GF-D8 (cell line): ENCODE data around the gene GREM1.

Experiments used
- DNase-seq: peaks from one replicate; lab custom pipeline; 2025; lab: John Stamatoyannopoulos, UW

Gene GREM1

GRCh38 chr15:32717426-32718226 is at the start of gene GREM1:
Gene GREM1, plus strand, starts transcription at chr15:32718004. Its CDS starts 12,687 bp downstream, at chr15:32730691.
- DNase-seq = no peak

GRCh38 chr15:32668942-32669341 is 48.9 kb upstream of the GREM1 start:
- DNase-seq = no peak

DNA sequence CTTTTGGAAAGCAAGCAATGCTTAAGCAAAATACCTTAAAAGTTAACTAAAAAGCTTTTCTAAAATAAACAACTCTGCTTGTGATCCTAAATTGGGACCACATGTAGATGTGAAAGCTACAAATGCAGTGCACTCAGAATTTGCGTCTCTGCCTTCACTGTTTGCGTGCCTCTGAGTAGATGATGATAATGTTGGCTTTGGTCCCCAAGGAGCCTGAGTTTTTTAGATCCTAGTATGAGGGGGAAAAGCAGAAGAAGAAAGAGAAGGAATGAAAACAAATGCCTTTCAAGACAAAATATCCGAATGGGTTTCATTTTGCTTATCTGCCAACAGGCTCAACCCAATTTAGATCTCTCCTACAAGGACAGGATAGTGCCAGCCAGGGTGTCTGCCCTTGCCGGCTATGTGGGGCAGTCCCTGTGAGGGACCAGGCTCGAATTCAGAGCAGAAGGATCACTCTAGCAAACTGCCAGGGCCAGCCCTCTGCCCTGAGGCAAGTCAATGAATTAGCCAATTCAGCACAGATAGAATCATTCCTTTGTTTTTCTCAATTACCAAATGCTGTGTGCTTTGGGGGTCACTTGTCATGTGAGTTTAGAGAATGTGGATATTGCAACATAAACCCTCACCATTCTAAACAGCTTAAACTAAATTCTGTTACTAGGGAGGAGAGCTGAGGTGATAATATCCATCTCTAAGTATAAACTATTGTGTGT is 47.8 kb upstream of the GREM1 start:
- DNase-seq = no peak

DNA sequence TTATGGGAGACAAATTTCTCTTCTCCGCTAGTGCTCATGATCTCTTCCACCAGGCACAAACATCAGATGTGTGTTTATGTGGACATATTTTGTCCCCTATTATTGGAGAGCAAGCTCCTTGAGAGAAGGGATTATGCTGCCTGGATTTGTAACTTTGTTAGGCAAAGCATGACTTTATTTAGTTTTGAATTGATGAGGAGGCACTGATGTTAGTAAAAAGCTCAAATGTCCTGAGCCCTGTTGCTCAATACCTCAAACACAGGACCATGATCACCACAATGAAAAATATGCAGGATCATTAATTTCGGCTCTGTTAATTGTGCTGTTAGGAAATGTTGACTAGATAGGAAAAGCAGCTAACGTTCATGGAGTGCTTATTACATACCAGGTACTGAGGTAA is 47.2 kb upstream of the GREM1 start:
- DNase-seq = no peak

DNA sequence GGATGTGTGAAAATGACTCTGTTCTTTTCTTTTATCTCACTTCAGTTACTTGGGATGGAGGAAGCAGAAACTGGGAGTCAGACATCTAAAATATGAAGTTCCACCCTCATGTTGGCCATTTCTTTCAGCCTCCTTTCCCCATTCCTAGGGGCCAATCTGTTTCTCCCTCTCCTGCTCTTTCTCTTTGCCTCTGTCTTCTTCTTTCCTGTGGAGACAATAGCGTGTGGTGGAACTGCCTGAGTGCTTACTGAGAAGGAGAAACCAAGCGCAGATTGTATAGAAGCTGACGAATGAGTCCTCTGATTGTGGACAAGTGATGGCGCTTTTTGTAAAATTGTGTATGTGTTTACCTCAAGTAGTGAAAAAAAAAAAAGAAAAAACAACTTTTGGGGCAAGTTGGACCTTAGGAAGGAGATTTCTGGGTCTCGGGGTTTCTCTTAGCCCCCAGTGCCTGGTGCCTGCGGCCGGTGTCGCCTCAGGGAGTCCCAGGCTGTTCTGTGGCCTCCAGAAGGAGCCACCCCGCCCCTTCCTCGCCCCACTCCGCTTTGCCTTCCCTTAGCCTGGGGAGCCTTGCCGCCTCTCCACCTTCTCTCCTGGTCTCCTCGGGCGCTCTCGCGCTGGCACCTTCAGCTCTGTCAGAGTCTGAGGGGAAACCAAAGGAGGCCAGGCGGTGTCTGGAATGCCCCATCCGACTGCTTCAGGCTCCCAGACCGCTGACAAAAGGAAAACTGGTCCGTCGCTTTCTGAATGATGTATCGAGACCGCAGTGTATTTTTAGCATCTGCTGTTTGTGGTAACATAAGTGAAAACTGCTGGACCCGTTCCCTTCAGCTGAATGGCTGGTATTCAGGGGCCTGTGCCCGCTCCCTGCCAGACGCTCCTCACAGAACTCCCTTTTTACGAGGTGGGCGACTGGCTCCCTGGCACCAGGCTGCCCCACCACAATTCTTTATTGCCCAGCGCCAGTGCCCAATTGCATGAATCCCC is 46.2 kb upstream of the GREM1 start:
- DNase-seq = no peak

GRCh38 chr15:32674681-32675080 is 43.1 kb upstream of the GREM1 start:
- no peak for DNase-seq

- DNase-seq = no peak
Observed at GRCh38 chr15:32675466-32675865, 42.3 kb upstream of the GREM1 start.

- no peak for DNase-seq
Observed at GRCh38 chr15:32676169-32676568, 41.6 kb upstream of the GREM1 start.

- DNase-seq = no peak
Observed at GRCh38 chr15:32677238-32677750, 40.5 kb upstream of the GREM1 start.

DNA sequence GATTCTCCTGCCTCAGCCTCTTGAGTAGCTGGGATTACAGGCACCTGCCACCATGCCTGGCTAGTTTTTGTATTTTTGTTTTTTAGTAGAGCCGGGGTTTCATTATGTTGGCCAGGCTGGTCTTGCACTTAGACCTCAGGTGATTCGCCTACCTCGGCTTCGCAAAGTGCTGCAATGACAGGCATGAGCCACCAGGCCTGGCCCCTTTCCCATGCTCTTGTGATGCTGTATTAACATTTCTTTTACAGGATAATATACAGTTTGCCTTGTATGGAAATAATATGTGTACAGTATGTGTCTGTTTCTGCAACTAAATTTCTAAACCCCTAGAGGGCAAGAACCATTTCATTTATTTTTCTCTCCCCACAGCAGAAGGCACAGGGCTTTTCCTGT is 38.5 kb upstream of the GREM1 start:
- DNase-seq = no peak

DNA sequence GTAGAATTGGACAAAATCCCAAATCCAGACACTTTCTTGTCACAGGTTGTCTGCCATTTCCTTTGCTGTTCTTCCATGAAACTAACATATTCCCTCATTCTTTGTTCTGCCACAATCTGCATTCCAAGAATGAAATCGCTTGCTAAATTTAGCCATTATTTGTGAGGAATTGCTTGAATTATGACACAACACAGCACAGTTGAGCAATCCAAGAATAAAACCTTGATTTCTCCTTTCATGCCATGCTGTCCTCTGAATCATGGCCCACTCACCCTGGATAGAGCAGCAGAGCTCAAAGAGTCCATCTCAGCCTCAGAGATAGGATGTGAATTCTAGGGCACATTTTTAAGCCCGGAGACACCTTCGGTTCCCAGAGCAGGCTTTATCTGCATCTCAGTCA is 35.2 kb upstream of the GREM1 start:
- no peak for DNase-seq

DNA sequence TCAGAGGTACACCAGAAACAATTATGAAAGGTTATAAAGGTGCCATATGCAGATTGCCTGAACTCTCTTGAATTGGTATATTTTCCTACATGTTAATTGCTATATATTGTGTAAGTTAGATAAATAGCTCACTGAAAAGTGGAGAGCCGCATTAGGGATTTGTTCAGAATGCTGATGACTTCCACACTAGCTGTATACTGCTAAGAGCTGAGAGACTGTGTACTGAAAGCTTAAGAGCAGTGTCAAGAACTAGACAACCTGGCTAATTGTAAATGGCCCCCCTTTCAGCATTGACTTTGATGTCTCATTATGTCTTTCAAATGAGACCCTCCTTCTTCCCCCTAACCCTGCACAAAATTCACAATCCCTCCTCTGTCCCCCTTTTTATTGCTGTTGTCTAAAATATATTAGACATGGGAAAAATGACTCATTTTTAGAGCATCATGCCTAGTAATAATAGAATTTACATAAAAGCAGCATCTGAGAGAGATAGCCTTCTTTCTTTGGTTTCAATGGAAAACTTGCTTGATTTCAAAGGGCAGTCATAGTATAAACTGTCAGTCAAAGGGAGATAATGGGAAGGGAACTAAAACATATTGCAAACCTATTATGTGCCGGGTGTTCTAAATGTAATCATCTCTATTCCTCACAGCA is 34.7 kb upstream of the GREM1 start:
- no peak for DNase-seq

DNA sequence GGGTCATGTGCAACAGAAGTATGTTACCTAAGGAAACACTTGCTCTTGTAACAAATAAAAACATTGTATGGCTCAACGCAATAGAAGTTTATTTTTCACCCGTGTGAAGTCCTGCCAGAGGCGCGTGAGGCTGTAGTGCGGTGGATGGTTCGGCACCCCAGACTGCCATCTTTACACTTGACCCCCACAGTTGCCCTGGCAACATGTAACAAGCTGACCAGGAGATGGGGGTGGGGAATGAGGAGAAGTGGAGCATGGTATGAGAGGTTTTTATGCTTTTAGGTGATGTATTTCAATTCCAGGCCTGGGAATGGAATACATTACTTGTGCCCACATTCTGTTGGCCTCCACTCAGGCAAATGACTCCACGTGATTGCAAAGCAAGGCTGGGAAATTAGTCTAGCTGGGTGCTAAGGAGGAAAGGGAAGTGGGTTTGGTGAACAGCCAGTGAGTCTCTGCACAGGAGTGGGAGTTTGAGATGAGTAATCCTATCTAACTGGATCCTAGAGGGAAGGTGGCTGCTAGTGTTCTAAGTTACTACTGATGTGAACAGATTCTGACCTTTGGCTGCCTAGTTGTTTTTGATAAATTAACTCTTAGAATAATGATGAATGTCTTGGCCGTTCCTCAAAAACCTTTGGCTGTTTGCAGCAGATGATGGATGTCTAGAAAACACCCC is 33.8 kb upstream of the GREM1 start:
- no peak for DNase-seq

DNA sequence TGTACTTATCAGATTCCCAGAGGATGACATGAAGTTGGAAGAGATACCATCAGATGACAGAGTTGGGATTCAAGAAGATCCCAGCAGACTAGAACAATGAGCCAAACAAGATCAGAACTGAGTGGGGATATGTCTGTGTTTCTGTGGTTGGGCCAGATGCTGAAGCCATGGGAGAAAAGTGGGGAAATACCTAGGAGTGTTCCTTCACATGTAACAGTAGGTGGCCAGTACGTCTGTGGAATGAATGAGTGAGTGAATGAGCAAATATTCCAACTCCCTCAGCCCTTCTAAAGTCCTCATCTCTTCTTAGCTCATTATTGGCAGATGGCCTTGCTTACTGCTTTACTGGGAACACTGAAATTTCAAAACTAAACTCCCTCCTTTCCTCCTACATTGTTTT is 32.2 kb upstream of the GREM1 start:
- DNase-seq = no peak

DNA sequence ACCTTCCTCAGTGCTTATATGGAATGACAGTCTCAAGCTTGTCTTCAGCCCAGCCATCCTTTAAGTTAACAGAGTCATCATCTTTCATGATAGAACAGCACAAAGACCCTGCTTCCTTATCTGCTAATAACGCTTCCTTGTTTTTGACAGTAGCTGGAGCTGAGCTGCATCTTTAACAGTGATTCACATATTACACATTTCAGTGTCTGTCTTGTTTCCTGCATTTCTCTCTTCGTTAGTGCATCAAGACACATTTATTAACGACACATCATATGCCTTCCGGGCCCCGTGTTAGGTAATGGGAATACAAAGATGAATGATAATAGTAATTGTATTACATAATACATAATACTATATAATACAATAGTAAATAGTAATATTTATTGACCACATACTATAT is 30.2 kb upstream of the GREM1 start:
- no peak for DNase-seq

- no peak for DNase-seq
Observed at GRCh38 chr15:32688151-32688639, 29.6 kb upstream of the GREM1 start.

- DNase-seq = no peak
Observed at GRCh38 chr15:32690941-32691688, 26.7 kb upstream of the GREM1 start.

DNA sequence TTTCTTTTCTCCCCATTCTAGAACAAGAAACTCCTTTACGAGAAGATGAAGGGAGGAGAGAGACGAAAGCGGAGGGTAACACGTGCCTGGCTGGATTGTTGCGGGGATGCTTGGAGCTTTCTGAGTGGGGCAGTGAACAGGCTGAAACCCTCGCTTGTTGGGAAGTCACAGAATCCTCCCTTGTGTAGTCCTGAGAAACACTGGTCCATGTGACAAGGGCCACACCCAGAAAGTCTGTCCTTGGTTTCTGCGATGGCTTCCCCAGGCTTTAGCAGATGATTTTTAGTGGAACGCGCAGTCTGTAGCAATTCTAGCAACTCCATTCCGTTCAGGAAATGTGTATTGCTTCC is 26.1 kb upstream of the GREM1 start:
- DNase-seq = no peak

DNA sequence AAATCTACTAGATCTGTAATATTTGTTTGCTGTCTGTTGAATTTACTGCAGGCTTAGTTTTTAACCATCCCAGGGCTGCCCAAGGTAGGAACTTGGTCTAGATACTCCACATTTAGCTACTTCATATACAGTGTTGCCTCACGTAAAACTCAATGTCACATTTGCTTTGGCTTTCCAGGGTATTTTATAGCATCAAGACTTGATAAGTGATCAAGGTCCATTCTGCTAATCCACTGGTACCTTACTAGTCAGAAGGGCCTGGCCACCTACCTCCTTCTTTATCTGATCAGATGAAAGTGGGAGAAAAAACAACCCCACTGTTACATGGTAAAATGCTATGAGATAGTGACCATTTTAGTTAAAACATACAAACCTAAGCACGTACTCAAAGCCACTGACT is 25.5 kb upstream of the GREM1 start:
- DNase-seq = no peak
